GM18526 (cell line): ENCODE data around the gene CDH20.

Experiments used
- POLR2A ChIP-seq: IDR thresholded peaks from 3 replicates; pipeline ENCODE4 v1.6.1; 2011; ENCODE audit not compliant: insufficient read length; ENCODE audit errors: extremely low read depth

CDH20 gene

DNA sequence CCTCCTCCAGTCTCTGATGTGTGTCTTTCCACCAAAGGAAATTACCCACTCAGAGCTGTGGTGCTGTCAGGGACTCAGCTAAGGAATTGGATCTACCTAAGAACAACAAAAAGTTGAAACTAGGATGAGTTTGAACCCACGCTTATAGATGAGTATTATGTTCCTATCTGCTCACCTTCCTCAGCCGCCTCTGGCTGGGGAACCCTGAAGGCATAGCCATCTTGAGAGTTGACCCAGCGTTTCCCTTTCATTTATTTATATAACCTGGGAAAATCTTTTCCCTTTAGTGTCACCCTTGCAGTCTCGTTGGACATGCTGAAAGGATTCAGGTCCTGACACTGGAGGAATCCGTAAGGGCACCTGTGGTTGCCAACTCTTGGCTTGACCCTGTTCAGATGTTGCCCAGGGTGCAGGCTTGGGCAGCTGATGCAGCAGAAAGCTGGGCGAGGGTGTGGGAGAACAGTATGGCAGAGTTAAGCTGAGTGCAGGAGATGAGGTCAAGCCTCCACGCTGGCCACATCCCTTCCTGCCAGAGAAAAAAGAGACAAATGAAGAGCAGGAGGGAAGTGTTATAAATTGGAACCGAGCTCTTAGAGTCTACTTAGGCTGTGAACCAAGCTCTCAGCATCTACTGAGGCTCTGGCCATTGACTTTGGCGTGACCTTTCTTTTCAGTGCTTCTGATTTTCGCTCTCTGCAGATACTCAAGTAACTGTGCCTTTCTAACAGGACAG is 1.9 kb downstream of the CDH20 start:
- no peak for TF ChIP-seq POLR2A

DNA sequence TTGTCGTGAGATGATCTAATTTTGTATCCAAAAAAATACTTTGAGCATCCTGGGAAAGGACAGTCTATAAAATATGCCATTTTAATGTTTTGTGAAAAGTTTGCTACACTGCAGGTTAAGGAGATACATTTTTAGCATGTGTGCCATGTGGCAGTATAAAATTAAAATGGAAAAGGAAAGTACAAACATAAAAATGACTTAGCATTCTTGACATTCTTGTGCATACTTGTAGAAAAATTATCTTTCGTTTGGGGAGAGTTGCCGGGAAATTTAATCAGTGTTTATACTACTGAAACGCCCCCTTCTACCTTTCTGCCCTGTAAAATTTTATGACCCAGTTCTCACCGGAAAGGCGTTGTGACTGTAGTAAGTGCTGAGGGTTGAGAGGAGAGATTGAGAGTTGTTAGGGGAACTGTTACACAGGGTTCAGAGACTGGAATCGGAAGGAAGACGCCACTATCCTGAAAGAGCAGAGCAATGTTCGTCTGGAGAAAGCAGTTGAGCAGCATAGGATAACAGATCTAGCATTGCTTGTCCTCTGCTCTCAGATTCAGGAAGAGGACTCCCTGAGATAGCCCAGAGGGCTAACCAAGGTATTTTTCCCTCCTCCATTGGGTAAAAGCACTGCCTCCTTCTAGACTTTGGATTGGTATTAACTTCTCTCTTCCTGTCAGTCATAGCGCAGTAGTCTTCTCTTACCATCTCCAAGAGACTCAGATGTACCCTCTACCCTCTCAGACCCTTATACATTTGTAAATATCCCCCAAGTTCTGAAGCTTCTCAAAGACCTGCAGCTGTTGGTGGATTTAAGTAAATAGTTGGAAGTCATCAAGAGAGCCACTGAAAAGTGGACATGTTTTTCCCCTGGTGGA is 2.7 kb downstream of the CDH20 start:
- TF ChIP-seq POLR2A = no peak

DNA sequence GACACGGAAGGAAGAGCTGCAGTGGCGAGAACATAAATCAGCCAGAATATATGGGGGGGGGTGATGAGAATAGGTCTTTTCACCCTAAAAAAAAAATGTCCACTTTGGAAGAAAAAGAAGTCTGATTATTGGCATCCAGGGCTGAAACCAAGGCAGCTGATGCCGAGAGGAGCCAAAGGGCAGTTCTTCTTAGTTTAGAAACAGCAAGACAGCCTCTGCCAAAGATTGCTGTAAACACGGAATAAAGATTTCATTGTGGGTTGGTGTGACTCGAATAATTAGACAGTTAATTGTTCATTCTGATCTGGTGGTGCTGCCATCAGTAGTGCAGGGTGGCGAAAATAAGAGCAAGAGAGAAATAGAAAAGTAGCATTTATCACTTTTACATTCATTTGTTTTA is 3.5 kb downstream of the CDH20 start:
- no peak for TF ChIP-seq POLR2A

DNA sequence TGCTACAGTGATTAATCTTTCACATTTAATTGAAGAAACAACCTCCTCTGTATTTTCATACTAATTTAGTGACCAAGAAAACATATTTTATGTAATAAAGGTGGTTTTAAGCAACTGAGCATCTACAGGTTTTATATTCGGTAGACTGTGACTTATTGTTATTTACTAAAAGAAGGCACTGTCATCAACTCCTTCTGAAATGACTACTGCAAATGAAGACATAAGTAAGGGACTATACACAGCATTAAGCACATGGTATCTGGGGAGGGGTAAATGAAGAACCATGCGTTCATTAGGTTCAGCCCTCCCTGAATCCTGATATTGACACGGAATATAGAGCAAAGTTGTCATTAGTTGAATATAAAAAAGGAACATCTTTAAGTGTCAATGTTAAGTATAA is 4.3 kb downstream of the CDH20 start:
- TF ChIP-seq POLR2A = no peak

DNA sequence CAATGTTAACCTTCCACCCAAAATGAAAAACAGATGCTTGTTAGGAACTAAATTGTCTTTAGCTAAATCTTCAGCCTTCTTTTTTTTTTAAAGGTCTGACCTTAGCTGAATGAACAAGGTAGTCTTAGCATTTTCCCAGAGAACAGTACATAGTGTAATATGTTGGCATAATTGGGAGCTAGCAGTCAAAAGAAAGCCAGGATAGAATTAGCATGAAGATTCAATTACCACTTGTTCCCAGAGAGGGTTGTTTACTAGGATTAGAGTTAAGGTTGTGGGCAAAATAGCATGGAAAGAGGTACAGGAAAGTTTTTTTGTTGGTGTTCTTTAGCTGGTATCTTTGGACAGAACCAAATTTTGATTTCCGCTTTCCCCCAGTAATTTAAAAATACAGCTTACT is 6.9 kb downstream of the CDH20 start:
- no peak for TF ChIP-seq POLR2A

DNA sequence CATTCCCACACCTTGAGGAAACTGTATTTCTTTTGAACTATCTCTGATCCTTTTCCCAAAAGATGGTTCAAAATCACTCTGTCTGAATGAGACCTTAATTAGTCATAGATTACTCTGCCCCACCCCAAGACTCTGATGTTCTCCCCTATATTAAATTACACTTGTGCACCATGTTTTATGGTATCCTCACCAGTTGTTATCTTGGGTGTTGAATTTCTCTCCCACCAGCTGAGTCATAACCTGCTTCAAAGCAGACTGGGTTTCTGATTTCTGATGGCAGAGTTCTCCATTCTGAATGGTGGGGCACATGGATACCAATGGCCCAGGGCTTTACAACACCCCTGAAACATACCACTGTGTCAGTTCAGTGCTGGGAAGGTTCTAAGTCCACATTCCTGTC is 15.0 kb downstream of the CDH20 start:
- no peak for TF ChIP-seq POLR2A

DNA sequence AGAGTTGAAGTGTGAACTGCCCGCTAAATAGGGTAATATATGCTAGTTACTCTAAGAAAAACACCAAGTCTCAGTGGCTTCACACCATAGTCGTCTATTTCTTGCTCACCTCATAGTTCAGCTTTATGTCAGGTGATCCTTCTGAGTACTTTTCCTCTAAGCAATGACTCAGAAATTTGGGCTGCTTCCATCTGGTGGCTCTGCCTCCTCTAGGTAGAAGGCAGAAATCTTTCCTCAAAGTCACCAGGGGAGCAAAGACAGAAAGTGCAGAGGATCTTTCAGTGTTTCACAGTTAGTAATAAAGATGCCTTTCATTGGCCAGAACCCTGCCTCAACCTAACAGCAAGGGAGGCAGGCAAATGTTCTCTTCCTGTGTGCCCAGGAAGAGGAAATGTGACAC is 17.3 kb downstream of the CDH20 start:
- TF ChIP-seq POLR2A = no peak

DNA sequence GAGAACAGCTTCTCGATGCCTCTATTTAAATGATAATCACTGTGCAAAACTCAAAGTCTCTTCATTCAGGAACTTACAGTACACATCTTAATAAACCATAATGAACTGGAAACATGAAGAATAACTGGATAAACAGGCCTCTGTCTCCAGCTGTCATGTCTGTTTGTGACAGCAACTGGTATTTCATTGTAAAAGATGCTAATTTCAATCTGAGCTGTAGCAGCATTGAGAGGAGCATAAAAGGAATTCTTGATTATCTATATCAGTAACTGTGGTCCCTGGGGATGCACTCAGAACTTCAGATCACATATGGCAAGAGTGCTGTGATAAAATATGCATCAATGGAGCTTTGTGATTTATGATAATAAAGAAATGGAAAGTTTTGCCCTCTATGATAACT is 18.8 kb downstream of the CDH20 start:
- no peak for TF ChIP-seq POLR2A

DNA sequence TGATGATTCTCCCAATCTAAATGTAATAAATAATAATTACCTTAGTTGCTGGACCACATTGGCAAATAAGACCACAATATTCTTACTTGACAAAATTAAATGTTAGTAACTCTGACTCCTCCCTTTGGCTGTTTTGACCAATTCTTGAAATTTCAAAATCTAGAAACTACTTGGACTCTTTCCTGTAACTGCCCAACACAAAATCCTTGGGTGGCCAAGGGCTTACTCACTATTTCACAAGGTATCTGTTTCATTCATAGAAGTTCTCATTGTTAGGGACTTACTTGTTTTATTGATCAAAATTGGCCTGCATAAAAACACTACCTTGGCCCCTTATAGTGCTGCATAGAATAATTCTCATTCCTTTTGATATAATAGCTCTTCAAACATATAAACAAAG is 19.4 kb downstream of the CDH20 start:
- no peak for TF ChIP-seq POLR2A

DNA sequence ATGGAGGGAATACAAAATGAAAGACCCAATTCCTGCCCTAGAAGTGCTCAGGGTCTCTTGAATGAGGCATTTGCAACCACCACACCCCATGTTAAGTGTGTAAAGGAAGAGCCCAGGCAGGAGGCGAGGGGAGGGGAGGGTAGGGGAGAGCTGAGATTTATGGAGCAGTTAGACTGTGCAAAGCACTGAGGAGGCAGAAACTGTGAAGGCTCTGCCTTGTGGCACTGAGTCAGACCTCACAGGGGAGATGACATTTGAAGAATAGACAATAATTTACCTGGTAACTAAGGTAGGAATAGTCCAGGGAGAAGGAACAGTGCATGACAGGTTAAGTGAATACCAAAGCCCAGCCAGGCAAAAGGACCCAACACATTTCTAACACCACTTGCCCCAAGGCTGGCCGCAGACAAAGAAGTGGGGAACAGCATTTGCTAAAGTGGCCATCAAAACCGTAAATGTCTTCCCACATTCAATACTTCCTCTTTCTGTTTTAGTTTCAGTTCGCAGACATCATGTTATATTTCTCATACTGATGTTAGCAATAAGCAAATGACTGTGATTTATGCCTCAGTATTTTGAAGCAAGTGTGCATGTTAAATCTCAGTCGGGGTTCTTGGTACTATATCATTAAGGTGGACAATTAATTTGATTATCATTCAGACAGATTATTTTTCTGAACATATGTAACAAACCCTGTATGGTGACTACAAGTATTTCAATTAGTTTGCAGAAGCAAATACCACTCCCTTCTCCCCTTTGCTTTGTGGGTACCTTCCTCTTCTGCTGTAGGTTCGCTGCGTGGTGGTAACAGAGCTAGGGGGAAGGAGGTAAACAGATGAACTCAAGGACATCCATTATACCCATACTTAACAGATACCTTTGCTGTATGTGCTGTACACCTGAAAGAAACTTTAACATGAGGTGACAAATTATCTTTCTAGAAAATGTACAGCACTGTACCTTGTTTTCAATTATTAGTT is 27.5 kb downstream of the CDH20 start:
- no peak for TF ChIP-seq POLR2A

DNA sequence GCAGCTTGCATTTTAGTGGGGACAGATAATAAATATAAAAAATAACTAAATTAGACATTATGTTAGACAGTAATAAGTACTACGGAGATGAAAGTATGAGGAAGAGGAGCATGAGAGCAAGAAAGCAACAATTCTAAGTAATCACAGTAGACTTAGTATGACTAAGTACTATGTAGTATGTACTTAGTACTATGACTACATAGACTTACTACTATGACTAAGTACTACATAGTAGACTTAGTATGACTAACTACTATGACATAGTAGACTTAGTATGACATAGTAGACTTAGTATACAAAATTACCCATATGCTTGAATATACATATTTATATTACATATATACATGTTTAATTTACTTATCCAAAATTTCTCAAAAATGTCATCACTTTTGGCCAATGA is 29.3 kb downstream of the CDH20 start:
- TF ChIP-seq POLR2A = no peak

DNA sequence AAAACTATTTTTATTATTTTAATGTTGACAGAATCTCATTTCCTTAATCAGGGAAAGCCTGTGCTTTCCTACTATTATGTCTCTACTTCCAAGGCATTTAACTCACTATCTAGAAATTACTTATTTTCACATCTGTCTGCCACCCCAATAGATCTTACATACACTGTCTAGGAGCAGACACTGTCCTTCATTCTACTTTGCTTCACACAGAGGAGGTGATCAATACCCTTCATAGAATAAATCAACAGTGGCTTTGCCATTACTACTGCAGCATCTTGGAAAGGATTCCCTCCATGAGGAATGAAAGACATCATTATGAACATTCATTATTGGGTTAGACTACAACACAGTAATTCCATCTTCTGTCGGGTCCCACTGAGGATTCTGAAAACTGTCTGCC is 31.7 kb downstream of the CDH20 start:
- no peak for TF ChIP-seq POLR2A

DNA sequence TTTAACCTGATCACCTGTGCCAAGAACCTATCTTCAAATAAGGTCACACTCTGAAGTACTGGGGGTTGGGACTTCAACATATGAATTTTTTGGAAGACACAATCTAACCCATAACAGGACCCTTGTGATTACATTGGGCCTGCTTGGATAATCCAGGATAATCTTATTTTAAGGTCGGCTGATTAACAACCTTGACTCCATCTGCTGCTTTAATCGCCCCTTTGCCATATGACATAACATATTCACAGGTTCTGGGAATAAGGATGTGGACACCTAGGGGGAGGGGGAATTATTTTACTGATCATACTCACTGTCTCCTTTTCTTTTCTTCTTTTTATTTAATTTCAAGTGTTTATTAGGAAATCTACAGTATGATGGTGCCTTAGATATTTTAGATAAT is 34.8 kb downstream of the CDH20 start:
- no peak for TF ChIP-seq POLR2A

DNA sequence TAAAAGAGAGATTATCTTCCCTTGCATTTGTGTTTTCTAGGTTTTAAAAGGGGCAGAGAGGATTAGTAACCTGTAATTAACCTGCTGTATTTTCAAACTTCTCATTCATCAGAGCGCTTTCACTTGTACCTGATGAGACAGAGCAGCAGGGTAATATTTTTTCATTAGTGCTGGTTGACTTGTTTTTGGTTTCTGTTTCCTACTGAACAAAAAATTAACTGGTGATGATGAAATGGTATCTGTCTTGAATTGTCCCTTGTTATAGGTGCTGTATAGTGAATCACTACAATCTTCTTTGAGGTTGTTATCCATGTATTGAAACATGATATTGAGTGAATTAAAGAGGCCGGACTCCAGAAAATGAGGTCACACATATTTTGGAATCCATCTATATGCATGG is 37.9 kb downstream of the CDH20 start:
- no peak for TF ChIP-seq POLR2A

DNA sequence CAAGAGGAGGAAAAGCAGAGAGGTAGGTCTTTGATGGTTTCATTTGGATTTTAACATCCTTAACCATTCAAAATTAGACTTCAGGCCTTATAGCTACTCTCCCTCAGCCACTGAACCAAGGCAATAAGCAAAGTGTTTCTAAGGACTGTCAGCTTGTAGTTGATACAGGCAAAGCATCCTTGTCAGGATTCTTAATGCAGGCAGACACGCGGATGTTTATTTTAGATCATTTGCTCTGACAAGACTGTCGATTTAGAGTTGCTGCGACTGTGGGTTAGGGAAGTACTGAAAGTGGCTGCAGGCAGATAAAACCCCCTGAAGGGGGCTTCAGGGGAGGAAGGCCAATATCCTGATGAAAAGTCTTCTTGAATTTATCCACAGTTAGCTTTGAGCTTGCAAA is 46.6 kb downstream of the CDH20 start:
- no peak for TF ChIP-seq POLR2A
